DOHH2 (cell line): ENCODE data around the gene MCC.

Source experiments
- H3F3A ChIP-seq: fragments of 200-600 bp; sonication (generic), shearing (Covaris generic); 2 replicates; pipeline ENCODE4 v1.6.0; 2016; ENCODE audit warnings: antibody characterized with exemption, mild to moderate bottlenecking; ENCODE audit not compliant: control insufficient read depth, insufficient read depth
- H3K27ac ChIP-seq: fragments of 200-600 bp; sonication (generic); 2 replicates; pipeline ENCODE4 v1.5.1; 2014; ENCODE audit warnings: low read depth, mild to moderate bottlenecking, low read length, moderate library complexity
- H3K27me3 ChIP-seq: fragments of 200-600 bp; sonication (generic); 2 replicates; pipeline ENCODE4 v1.6.1; 2014; ENCODE audit warnings: mild to moderate bottlenecking, low read length, mixed read lengths; ENCODE audit not compliant: control insufficient read depth
- H3K36me3 ChIP-seq: fragments of 200-600 bp; sonication (generic); 2 replicates; pipeline ENCODE4 v1.6.1; 2014; ENCODE audit warnings: mild to moderate bottlenecking, low read length, moderate library complexity, mixed read lengths; ENCODE audit not compliant: control insufficient read depth
- H3K4me1 ChIP-seq: fragments of 200-600 bp; sonication (generic); 2 replicates; pipeline ENCODE4 v1.6.1; 2014; ENCODE audit warnings: mild to moderate bottlenecking, low read length, mixed read lengths; ENCODE audit not compliant: control insufficient read depth
- H3K4me2 ChIP-seq: fragments of 200-600 bp; sonication (generic); 2 replicates; pipeline ENCODE4 v1.6.0; 2014; ENCODE audit warnings: mild to moderate bottlenecking, low read length, moderate library complexity
- H3K4me3 ChIP-seq: fragments of 200-600 bp; sonication (generic); 2 replicates; pipeline ENCODE4 v1.5.1; 2014; ENCODE audit warnings: mild to moderate bottlenecking, low read length, mixed read lengths
- H3K79me2 ChIP-seq: fragments of 200-600 bp; sonication (generic); 2 replicates; pipeline ENCODE4 v1.6.1; 2014; ENCODE audit warnings: mild to moderate bottlenecking, low read length, mixed read lengths; ENCODE audit not compliant: control insufficient read depth
- H3K9me2 ChIP-seq: fragments of 200-600 bp; sonication (generic); replicated peaks from 2 replicates; pipeline ENCODE4 v1.6.1; 2014; ENCODE audit warnings: mild to moderate bottlenecking, low read length, mixed read lengths; ENCODE audit not compliant: control insufficient read depth
- H3K9me3 ChIP-seq: fragments of 200-600 bp; sonication (generic); 2 replicates; pipeline ENCODE4 v1.6.1; 2014; ENCODE audit warnings: antibody characterized with exemption, low read length, mixed read lengths; ENCODE audit not compliant: control insufficient read depth, insufficient read depth
- H4K20me1 ChIP-seq: fragments of 200-600 bp; sonication (generic); 2 replicates; pipeline ENCODE4 v1.6.0; 2014; ENCODE audit warnings: low read depth, mild to moderate bottlenecking, antibody characterized with exemption, low read length, moderate library complexity; ENCODE audit not compliant: control insufficient read depth, insufficient read depth
- CTCF ChIP-seq: fragments of 200-600 bp; sonication (generic); IDR thresholded peaks from one replicate; pipeline ENCODE4 v1.5.1; 2014; ENCODE audit warnings: antibody characterized with exemption, mild to moderate bottlenecking, low read depth, low read length; ENCODE audit not compliant: poor library complexity, severe bottlenecking
- EZH2phosphoT487 ChIP-seq: fragments of 200-600 bp; sonication (generic); IDR thresholded peaks from 2 replicates; pipeline ENCODE4 v1.6.1; 2017; ENCODE audit warnings: borderline replicate concordance, mild to moderate bottlenecking, antibody characterized with exemption, low read length, moderate library complexity, mixed read lengths

Gene MCC

GRCh38 chr5:113169720-113170119 lies 318.5 kb downstream of the MCC start:
- no peaks in the 10 kb centered on the region for H3K9me2 ChIP-seq
- H3K27me3 ChIP-seq: peaks cover 4% of the 10 kb centered on the region
- no peaks in the 10 kb centered on the region for H3K79me2 ChIP-seq
- no peaks in the 10 kb centered on the region for H4K20me1 ChIP-seq
- no peak overlapping the region for H3K27ac ChIP-seq
- no peaks in the 10 kb centered on the region for H3K4me1 ChIP-seq
- H3K36me3 ChIP-seq: no peaks in the 10 kb centered on the region
- H3K4me2 ChIP-seq: no peak overlapping the region
- no peak overlapping the region for H3K4me3 ChIP-seq
- H3K9me3 ChIP-seq: no peaks in the 10 kb centered on the region
- H3F3A ChIP-seq: no peaks in the 10 kb centered on the region
- TF ChIP-seq CTCF: no peak
- TF ChIP-seq EZH2phosphoT487: no peak

GRCh38 chr5:113167985-113168384 lies 320.3 kb downstream of the MCC start:
- Histone ChIP-seq H4K20me1 (no peaks in the 10 kb centered on the region), H3K9me2 (no peaks in the 10 kb centered on the region), H3K4me3 (no peak overlapping the region), H3K4me1 (no peaks in the 10 kb centered on the region), H3K9me3 (no peaks in the 10 kb centered on the region), H3K4me2 (no peak overlapping the region), H3K36me3 (no peaks in the 10 kb centered on the region), H3K27ac (no peak overlapping the region), H3K27me3 (peaks cover 4% of the 10 kb centered on the region; the same call in 1 of the 2 replicates), H3K79me2 (no peaks in the 10 kb centered on the region), H3F3A (no peaks in the 10 kb centered on the region)
- no peak for TF ChIP-seq CTCF

GRCh38 chr5:113166852-113167366 lies 321.3 kb downstream of the MCC start:
- no peak for TF ChIP-seq EZH2phosphoT487
- TF ChIP-seq CTCF: no peak
- no peaks in the 10 kb centered on the region for H3K79me2 ChIP-seq
- H3K36me3 ChIP-seq: no peaks in the 10 kb centered on the region
- H3K4me1 ChIP-seq: no peaks in the 10 kb centered on the region
- no peak overlapping the region for H3K4me3 ChIP-seq
- H3K27ac ChIP-seq: no peak overlapping the region
- no peaks in the 10 kb centered on the region for H3K9me3 ChIP-seq
- H4K20me1 ChIP-seq: no peaks in the 10 kb centered on the region
- peaks cover 4% of the 10 kb centered on the region; the same call in 1 of the 2 replicates for H3K27me3 ChIP-seq
- H3K4me2 ChIP-seq: no peak overlapping the region
- no peaks in the 10 kb centered on the region for H3F3A ChIP-seq
- H3K9me2 ChIP-seq: no peaks in the 10 kb centered on the region
